ENCODE results near the gene KLRF2. TPM values are rescaled to one million over a fixed set of nuclear protein-coding genes. Genes with fewer than 3 reads are reported as not detected.
"Not testable (repeated sequence)": the region's sequence is repeated elsewhere in the genome, so short reads cannot be mapped to it uniquely, and the experiment has no call there.

Gene KLRF2
- total RNA-seq, 6 donors from 2014 or later, result not detected

DNA sequence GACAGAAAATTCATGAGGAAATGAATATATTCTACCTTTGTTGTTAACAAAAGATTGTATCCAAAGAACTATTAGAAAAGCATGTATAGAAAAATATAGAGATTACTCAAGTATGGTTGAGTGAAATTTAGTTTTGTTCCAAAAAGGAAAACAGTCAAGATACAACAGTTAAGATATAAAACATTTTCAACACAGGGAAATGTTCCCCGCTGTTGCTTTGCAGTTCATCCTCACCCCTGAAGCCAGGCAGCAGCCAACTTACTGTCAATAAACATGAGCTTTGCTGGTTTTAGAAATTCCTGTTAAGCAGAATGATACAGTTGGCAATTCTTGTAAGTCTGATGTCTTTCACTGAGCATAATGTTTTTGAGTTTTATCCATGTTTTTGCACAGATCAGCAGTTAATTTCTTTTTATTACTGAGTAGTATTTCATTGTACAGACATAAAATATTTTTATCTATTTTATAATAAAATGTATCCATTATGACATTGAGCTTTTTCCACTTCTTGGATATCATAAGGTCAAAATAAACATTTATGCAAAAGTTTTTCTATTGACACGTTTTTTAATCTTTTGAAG, 10.9 kb upstream of the KLRF2 start:
- 50 to 57% methylated on average over 2 of the region's 2 CpGs for WGBS, 2 donors
- no peak for ATAC-seq (ENCODE audit: low FRiP score in 2 of 2)
- H3K27me3 ChIP-seq, result no peaks in the 10 kb centered on the region
- H3K4me3 ChIP-seq, result peak overlapping the region in 3 of 4 donors; percentile 37 to 52 (median 48)
- H3K36me3 ChIP-seq, result no peaks in the 10 kb centered on the region
- no peaks in the 10 kb centered on the region for H3K9me3 ChIP-seq
- H3K27ac ChIP-seq, result peak overlapping the region; percentile 76 to 94 (median 86)
- H3K4me1 ChIP-seq, result peaks cover 0 to 9% (median 2%) of the 10 kb centered on the region in 4 donors
- DNase-seq, result no peak
- TF ChIP-seq POLR2AphosphoS5 (IDR thresholded peaks at IDR 0.05) (no peak), EP300 (IDR thresholded peaks at IDR 0.05) (no peak), POLR2A (IDR thresholded peaks at IDR 0.05) (no peak)
- TF ChIP-seq, protein P1, sequence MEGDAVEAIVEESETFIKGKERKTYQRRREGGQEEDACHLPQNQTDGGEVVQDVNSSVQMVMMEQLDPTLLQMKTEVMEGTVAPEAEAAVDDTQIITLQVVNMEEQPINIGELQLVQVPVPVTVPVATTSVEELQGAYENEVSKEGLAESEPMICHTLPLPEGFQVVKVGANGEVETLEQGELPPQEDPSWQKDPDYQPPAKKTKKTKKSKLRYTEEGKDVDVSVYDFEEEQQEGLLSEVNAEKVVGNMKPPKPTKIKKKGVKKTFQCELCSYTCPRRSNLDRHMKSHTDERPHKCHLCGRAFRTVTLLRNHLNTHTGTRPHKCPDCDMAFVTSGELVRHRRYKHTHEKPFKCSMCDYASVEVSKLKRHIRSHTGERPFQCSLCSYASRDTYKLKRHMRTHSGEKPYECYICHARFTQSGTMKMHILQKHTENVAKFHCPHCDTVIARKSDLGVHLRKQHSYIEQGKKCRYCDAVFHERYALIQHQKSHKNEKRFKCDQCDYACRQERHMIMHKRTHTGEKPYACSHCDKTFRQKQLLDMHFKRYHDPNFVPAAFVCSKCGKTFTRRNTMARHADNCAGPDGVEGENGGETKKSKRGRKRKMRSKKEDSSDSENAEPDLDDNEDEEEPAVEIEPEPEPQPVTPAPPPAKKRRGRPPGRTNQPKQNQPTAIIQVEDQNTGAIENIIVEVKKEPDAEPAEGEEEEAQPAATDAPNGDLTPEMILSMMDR (IDR thresholded peaks at IDR 0.05), result no peak

DNA sequence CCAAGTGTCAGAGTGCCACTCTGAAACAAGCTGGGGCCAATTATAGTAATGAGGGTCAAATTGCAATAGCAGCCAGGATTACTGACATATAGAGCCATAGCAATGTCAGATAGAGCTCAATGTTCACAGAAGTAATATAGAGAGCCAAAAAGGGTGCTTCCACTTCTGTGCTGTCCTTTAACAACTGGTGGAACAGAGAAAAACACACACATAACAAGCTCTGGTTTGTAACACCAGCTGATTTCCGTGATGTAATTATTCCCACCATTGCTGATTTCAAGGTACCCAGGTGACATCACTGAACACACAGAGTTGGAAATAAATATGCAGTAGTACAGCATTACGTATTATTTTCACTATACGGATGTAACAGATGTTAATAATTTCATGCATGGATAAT, 9.1 kb upstream of the KLRF2 start:
- 92 to 100% methylated on average over 3 of the region's 3 CpGs for WGBS, 2 donors
- no peaks in the 10 kb centered on the region for H3K36me3 ChIP-seq
- no peak overlapping the region for H3K4me3 ChIP-seq
- H3K27ac ChIP-seq, result no peak overlapping the region
- no peaks in the 10 kb centered on the region for H3K9me3 ChIP-seq
- ATAC-seq (ENCODE audit: low FRiP score in 2 of 2) (no peak), DNase-seq (no peak)
- TF ChIP-seq POLR2AphosphoS5 (IDR thresholded peaks at IDR 0.05), result no peak
- no peak for TF ChIP-seq EP300 (IDR thresholded peaks at IDR 0.05)
- TF ChIP-seq POLR2A (IDR thresholded peaks at IDR 0.05), result no peak
- H3K4me1 ChIP-seq, result peaks cover 0 to 5% (median 2%) of the 10 kb centered on the region in 4 donors
- H3K27me3 ChIP-seq, result no peaks in the 10 kb centered on the region

DNA sequence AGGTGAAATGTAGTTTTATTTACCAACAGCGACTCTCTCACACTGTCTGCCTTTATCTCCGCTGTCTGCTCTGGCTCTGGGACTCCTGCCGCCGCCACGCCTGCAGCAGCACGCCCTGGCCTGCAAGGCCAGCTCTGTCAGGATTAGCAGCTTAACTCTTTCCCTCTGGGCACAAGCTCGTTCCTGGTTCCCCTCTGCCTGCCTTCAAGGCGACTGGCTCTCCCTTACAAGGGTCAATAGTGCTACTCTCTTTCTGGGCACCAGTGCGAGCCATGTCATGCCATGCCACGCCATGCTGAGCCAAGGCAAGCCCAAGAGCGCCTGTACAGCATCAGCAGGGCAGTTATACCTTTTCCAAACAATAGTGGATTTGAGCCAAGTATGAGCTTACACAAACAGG, 8.5 kb upstream of the KLRF2 start:
- peak in 1 of 2 donors; percentile 47 for DNase-seq
- Histone ChIP-seq H3K27ac (no peak overlapping the region), H3K9me3 (no peaks in the 10 kb centered on the region), H3K4me1 (peaks cover 0 to 5% (median 2%) of the 10 kb centered on the region in 4 donors), H3K4me3 (no peak overlapping the region), H3K36me3 (no peaks in the 10 kb centered on the region), H3K27me3 (no peaks in the 10 kb centered on the region)
- 82 to 89% methylated on average over 11 of the region's 11 CpGs for WGBS, 2 donors
- ATAC-seq (ENCODE audit: low FRiP score in 2 of 2), result no peak
- TF ChIP-seq POLR2AphosphoS5 (IDR thresholded peaks at IDR 0.05), result no peak

DNA sequence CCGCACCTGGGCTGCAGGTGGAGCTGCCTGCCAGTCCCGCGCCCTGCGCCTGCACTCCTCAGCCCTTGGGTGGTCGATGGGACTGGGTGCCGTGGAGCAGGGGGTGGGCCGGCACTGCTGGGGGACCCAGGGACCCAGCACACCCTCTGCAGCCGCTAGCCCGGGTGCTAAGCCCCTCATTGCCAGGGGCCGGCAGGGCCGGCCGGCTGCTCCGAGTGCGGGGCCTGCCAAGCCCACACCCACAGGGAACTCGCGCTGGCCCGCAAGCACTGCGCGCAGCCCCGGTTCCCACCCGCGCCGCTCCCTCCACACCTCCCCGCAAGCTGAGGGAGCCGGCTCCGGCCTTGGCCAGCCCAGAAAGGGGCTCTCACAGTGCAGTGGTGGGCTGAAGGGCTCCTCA, 5.2 kb upstream of the KLRF2 start:
- 90 to 98% methylated on average over 7 to 10 of the region's 26 CpGs for WGBS, 2 donors
- not testable (repeated sequence) for H3K27ac ChIP-seq; H3K27me3 ChIP-seq; H3K9me3 ChIP-seq; H3K4me3 ChIP-seq; H3K36me3 ChIP-seq; H3K4me1 ChIP-seq; ATAC-seq (ENCODE audit: low FRiP score in 2 of 2)
- peak in 1 of 2 donors; percentile 79 for DNase-seq

DNA sequence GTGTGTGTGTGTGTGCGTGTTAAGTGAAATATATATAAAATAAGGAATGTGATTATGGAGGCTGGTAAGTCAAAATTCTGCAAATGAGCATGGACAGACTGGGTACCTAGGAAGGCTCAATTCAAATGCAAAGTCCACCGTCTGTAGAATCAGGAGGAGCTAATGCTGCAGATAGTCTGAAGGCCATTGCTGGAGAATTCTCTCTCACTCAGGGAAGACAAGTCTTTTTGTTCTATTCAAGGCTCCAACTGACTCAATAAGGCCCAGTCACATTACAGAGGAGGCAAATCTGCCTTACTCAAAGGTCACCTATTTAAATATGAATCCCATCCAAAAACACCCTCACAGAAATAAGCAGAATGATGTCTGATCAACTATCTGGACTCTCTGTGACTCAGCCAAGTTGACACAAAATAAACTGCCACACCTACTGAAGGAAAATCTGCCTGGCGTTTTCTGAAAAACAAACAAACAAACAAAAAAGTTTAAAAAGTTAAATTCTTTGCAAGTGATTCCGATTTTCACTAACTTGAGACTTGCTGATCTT, 684 bp upstream of the KLRF2 start:
- DNase-seq, result no peak
- 77 to 85% methylated on average over 4 of the region's 4 CpGs for WGBS, 2 donors
- H3K27ac ChIP-seq, result no peak overlapping the region

DNA sequence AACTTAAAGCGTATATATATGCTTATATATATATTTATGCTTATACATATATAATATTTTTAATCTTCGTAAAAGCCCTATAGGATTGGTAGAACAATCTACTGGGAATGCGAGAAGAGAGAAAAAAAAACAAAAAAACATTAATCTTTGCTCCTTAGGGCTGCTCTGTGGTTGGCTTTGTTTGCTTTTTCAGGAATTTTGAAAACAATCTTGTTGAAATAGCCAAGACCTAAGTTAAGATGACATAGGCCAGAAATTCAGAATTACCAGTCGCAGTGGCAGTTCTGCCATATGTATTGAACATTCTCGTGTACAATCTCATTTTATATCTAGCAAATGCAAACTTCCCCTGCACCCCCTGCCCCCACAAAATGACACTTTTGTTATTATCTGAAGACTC, 699 bp downstream of the KLRF2 start:
- no peak for DNase-seq
- Histone ChIP-seq H3K27me3 (no peaks in the 10 kb centered on the region), H3K4me3 (no peak overlapping the region), H3K9me3 (no peaks in the 10 kb centered on the region), H3K36me3 (no peaks in the 10 kb centered on the region), H3K4me1 (no peaks in the 10 kb centered on the region), H3K27ac (no peak overlapping the region)
- no peak for TF ChIP-seq EP300 (IDR thresholded peaks at IDR 0.05)
- TF ChIP-seq, protein P1 (IDR thresholded peaks at IDR 0.05), result no peak
- TF ChIP-seq POLR2AphosphoS5 (IDR thresholded peaks at IDR 0.05), result no peak
- TF ChIP-seq POLR2A (IDR thresholded peaks at IDR 0.05), result no peak
- 87 to 89% methylated on average over 5 of the region's 5 CpGs for WGBS, 2 donors
- no peak for ATAC-seq (ENCODE audit: low FRiP score in 2 of 2)

More for the DNA sequence above, 684 bp upstream of the KLRF2 start:
- Histone ChIP-seq H3K9me3 (no peaks in the 10 kb centered on the region), H3K36me3 (no peaks in the 10 kb centered on the region), H3K27me3 (no peaks in the 10 kb centered on the region), H3K4me1 (no peaks in the 10 kb centered on the region), H3K4me3 (no peak overlapping the region)
- ATAC-seq (ENCODE audit: low FRiP score in 2 of 2), result no peak
- TF ChIP-seq POLR2AphosphoS5 (IDR thresholded peaks at IDR 0.05), result no peak
- TF ChIP-seq POLR2A (IDR thresholded peaks at IDR 0.05), result no peak
- TF ChIP-seq EP300 (IDR thresholded peaks at IDR 0.05), result no peak
- TF ChIP-seq, protein P1 (IDR thresholded peaks at IDR 0.05), result no peak
